Dendritic cell treated with granulocyte-macrophage colony-stimulating factor and Interleukin-4, amounts not matched to agents 40 ng/mL and 50 ng/mL, for 4 days (primary cell): ENCODE data around the gene D2HGDH.
A peak's percentile ranks its signal among the peaks of the same experiment; 100 is the strongest.

Source experiments
- H3K27ac Mint-ChIP-seq: one replicate; pipeline ENCODE4 v1.8.0; 2022; ENCODE audit warnings: mild to moderate bottlenecking, mixed read lengths
- H3K27me3 Mint-ChIP-seq: one replicate; pipeline ENCODE4 v1.8.0; 2022; ENCODE audit warnings: mild to moderate bottlenecking, mixed read lengths
- H3K36me3 Mint-ChIP-seq: one replicate; pipeline ENCODE4 v1.8.0; 2022; ENCODE audit warnings: low read depth, mixed read lengths
- H3K4me1 Mint-ChIP-seq: one replicate; pipeline ENCODE4 v1.8.0; 2022; ENCODE audit warnings: low read depth, mixed read lengths
- H3K4me3 Mint-ChIP-seq: one replicate; pipeline ENCODE4 v1.8.0; 2022; ENCODE audit warnings: mild to moderate bottlenecking, moderate library complexity, mixed read lengths
- H3K9me3 Mint-ChIP-seq: one replicate; pipeline ENCODE4 v1.8.0; 2022; ENCODE audit warnings: mixed read lengths
- intact Hi-C: fragments of 100-400 bp; cut with micrococcal nuclease; formaldehyde crosslinking; loops from one replicate; pipeline ENCODE4 v1.15.0; 2022

The D2HGDH gene

DNA sequence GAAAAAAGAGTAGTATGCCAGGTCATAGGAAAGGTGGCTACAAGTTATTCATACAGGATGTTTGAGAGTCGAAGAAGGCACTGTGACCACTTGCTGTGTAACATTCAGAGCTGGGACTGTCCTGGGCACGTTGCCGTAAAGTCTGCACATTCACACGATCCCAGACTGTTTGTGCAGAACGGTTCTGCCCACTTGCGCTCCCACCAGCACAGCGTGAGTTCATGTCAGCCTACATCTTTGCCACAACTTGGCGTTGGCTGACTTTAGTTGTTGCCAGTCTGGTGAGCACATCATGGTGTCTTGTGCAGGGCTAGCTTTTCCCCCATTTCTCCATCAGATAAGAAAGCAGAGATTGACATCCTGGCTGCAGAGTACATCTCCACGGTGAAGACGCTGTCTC lies 25.6 kb upstream of the D2HGDH start:
- peaks cover 2% of the 10 kb centered on the region for H3K4me1 Mint-ChIP-seq
- H3K4me3 Mint-ChIP-seq = no peak overlapping the region
- H3K27ac Mint-ChIP-seq = no peak overlapping the region
- intact Hi-C loops = no loop called here
- H3K36me3 Mint-ChIP-seq = peaks cover 94% of the 10 kb centered on the region
- no peaks in the 10 kb centered on the region for H3K27me3 Mint-ChIP-seq
- H3K9me3 Mint-ChIP-seq = no peaks in the 10 kb centered on the region

DNA sequence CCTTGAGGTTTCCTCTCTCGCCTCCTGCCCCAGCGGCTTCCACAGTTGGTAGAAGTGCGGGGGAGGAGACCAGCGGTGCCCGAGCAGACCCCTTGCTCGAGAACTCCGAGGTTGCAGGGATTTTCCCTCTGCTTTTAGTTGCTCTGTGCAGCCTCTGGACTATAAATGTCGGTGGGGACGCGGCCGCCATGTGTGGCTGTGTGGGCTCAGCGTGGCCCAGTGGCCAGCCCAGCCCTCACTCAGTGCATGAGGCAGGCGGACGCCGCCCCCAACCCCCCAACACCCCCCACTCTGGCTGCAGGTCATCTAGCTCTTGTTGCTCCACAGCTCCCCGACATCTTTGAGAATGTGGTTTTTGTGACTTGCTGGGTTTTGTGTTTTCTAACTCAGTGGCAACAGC lies 15.3 kb upstream of the D2HGDH start:
- Mint-ChIP-seq H3K4me1 (no peaks in the 10 kb centered on the region), H3K36me3 (peaks cover 99% of the 10 kb centered on the region), H3K27ac (no peak overlapping the region), H3K27me3 (no peaks in the 10 kb centered on the region), H3K9me3 (peaks cover 35% of the 10 kb centered on the region), H3K4me3 (no peak overlapping the region)
- intact Hi-C loops = no loop called here

DNA sequence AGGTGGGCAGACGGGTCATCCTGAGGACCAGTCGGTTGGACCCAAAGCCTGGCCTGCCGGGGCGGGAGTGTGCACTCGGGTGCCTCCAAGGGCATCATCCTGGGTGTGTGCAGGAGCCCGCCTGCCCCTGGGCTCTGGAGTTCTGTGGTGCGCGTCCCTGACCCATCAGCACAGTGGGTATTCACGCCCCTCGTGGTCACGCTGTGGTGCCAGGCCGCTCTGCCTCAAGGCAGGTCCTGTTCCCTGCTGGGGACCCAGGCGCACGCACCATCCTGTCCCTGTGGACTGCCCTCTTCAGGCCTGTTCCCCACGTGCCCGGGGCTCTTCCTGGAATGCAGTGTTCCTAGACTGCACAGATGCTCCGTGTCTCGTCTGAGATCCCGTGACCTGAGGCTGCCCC lies 14.3 kb upstream of the D2HGDH start:
- Mint-ChIP-seq H3K27ac (no peak overlapping the region), H3K36me3 (peaks cover 98% of the 10 kb centered on the region), H3K9me3 (peaks cover 42% of the 10 kb centered on the region), H3K4me1 (peaks cover 5% of the 10 kb centered on the region), H3K4me3 (no peak overlapping the region), H3K27me3 (no peaks in the 10 kb centered on the region)
- intact Hi-C loops = no loop called here

DNA sequence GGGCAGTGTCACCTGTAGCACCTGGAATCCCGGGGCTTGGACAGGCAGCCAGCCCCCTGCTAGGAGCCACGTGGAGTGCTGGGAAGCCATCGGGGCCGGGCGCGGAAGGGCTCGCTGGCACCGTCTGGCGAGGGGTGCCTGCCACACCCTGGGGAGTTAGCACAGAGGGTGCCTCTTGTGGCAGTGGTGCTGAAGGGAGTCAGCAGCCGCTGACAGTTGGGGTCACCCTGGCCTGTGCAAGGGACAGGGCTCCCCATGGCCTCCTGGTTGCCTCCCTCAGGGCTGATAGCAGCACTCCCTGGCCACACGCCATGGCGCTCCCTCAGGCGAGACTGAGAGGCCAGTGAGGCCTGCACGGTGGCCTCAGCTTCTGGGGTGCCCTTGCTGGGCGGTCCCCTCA lies 13.9 kb upstream of the D2HGDH start:
- H3K4me1 Mint-ChIP-seq = peaks cover 5% of the 10 kb centered on the region
- no peak overlapping the region for H3K4me3 Mint-ChIP-seq
- no peak overlapping the region for H3K27ac Mint-ChIP-seq
- intact Hi-C loops = no loop called here
- H3K27me3 Mint-ChIP-seq = no peaks in the 10 kb centered on the region
- H3K36me3 Mint-ChIP-seq = peaks cover 98% of the 10 kb centered on the region
- H3K9me3 Mint-ChIP-seq = peaks cover 42% of the 10 kb centered on the region

DNA sequence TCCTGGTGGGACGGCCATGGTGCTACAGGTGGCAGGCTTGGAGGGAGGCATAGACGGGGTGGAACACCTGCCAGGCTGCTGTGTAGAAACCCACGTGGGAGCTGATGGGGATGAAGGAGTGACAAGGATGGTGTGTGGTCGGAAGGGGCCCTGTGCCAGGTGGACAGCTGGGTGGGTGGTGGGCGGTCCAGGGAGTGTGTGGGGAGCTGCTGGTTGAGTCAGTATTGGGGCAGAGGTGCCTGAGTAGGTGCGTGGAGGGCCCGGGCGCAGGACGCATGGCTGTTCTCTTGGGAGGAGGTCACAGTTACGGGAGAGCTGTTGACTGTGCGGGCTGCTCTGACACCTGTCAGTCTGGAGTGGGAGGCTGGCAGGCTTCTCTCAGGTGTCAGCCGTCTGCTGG lies 12.6 kb upstream of the D2HGDH start:
- Mint-ChIP-seq H3K27ac (no peak overlapping the region), H3K36me3 (peaks cover 92% of the 10 kb centered on the region), H3K9me3 (peaks cover 42% of the 10 kb centered on the region), H3K4me1 (peaks cover 5% of the 10 kb centered on the region), H3K27me3 (no peaks in the 10 kb centered on the region), H3K4me3 (no peak overlapping the region)
- intact Hi-C loops = no loop called here

DNA sequence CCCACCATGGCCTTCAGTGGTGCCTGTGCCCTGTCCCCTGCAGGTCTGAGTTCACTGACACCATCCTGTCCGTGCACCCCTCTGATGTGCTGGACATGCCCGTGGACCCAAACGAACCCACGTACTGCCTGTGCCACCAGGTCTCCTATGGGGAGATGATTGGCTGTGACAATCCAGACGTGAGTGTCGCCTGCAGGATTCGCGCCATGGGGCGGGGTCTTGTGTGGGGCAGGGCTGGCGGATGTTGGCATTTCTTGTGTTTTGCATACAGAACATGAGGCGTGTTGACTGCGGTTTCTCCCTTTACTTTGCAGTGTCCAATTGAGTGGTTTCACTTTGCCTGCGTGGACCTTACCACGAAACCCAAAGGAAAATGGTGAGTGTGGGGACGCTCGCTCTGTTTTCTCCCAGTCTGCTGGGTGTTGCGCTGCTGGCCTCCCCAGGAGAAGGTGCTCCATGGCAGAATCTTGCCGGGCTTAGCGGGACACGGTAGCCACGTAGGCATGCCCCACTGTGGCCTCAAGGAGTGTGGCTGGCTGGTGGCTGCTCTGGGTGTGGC lies 11.5 kb upstream of the D2HGDH start:
- Mint-ChIP-seq H3K27ac (no peak overlapping the region), H3K4me3 (no peak overlapping the region), H3K4me1 (peaks cover 5% of the 10 kb centered on the region), H3K27me3 (no peaks in the 10 kb centered on the region), H3K36me3 (peaks cover 81% of the 10 kb centered on the region), H3K9me3 (peaks cover 42% of the 10 kb centered on the region)
- intact Hi-C loops = no loop called here

DNA sequence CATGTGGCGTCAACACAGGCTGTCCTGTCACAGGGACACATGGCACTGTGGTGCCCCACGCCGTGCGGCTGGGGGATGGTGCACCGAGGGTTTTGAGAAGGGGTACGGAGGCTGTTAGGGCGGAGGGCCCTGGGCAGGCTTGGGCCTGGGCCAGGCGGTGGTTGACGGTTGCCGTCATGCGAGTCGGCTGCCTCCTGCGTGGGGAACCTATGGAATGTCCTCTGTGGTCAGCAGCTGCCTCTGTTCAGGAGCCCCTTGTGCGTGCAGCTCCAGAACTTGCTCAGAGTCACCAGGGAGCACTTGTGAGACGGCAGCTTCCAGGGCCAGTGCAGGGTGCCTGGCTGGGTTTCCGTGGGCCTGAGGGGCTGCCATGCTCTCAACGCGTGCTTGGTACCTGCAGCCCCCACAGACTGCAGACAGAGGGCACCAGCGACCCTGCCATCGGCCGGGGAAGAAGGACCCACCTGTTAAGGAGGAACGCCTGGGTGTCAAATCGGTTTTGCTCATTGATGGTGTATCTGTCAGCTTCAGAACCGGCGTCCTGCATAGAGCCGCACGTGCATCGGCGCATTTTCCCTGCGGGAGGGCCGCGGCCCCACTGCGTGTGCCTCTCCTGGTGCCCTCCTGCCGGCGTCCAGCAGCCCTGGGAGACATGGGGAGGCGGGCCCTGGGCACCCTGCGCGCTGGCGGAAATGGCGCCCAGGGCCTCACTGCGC lies 10.0 kb upstream of the D2HGDH start:
- Mint-ChIP-seq H3K27ac (no peak overlapping the region), H3K4me1 (peaks cover 5% of the 10 kb centered on the region), H3K4me3 (no peak overlapping the region), H3K36me3 (peaks cover 67% of the 10 kb centered on the region), H3K9me3 (peaks cover 42% of the 10 kb centered on the region), H3K27me3 (no peaks in the 10 kb centered on the region)
- intact Hi-C loops = no loop called here

DNA sequence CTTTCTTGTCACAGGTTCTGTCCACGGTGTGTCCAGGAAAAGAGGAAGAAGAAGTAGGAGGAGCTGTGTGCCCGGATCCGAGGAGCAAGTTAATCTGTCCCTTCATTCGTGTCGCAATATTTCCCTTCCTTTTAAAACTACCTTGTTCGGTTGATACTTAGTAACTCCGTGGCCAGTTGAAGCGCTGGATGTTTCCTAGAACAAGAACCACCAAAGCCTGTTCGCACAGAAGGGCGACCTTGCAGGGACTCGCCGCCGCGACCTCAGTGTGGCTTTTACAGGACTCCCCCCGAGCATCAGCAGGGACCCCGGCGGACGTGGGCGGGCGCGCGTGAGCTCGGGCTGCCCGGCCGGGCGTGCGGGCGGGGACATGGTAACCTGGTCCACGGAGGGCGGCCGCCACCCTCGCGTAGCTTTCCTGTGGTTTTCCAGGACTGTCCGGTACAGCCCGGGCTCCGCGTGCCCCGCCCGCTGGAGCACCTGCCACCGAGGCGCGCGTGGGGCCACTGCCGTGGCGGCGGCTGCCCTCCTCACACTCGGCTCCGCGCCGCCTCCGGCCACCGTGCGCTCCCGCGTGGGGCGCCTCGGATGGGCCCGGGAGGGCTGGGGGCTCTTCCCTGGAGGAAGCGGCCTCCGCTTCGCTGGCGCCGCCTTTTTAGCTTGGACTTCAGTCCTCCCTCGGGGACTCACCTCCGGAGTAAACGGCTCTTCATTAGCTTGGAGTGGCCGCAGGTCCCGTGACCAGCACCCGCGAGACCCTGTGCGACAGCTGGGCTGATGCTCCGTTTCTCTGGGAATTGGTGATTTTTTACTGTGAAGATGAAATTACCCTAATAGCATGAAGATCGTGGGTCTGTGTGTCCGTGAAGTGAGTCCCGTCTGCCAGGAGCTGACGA lies 9.2 kb upstream of the D2HGDH start:
- peaks cover 12% of the 10 kb centered on the region for H3K4me1 Mint-ChIP-seq
- peaks cover 42% of the 10 kb centered on the region for H3K9me3 Mint-ChIP-seq
- H3K27me3 Mint-ChIP-seq = no peaks in the 10 kb centered on the region
- intact Hi-C loops = no loop called here
- H3K36me3 Mint-ChIP-seq = peaks cover 59% of the 10 kb centered on the region
- no peak overlapping the region for H3K4me3 Mint-ChIP-seq
- H3K27ac Mint-ChIP-seq = no peak overlapping the region

DNA sequence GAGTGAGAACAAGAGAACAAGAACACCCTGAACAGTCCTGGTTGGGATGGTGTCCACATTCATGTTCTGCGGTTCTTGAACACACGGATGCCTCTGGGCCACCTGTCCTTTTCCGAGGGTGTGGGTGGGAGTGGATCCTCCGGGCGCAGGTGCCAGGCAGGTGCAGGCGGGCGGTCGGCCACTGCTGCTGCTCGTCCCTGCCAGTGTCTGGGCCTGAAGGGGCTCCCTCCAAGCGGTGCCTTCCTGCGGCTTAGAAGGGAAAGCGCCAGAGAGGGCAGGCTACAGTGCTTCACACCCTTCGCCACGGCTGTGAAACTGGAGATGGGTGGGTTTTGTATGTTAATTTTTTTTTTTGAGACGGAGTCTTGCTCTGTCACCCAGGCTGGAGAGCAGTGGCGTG lies 8.0 kb upstream of the D2HGDH start:
- peaks cover 23% of the 10 kb centered on the region for H3K4me1 Mint-ChIP-seq
- no peak overlapping the region for H3K4me3 Mint-ChIP-seq
- intact Hi-C loops = no loop called here
- no peak overlapping the region for H3K27ac Mint-ChIP-seq
- H3K36me3 Mint-ChIP-seq = peaks cover 46% of the 10 kb centered on the region
- peaks cover 34% of the 10 kb centered on the region for H3K9me3 Mint-ChIP-seq
- H3K27me3 Mint-ChIP-seq = no peaks in the 10 kb centered on the region

DNA sequence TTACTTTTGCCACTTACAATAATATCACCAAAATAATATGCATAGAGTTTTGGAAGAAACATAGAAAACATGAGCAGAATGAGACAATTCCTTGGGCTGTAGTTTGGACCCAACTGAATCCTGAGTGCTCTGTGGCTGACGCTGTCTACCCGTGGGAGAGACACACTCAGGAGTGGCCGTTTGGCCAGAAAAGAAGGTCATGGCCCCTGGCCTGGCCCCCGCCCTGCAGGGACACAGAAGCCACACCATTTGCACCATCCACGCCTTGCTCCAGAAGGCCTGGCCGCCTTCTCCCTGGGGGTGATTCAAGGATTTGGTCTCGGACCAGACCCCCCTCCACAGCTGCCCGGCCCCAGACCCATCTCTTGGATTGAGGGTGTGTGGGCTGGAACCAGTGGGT lies 6.4 kb upstream of the D2HGDH start:
- no peak overlapping the region for H3K27ac Mint-ChIP-seq
- intact Hi-C loops = no loop called here
- peaks cover 31% of the 10 kb centered on the region for H3K36me3 Mint-ChIP-seq
- peaks cover 34% of the 10 kb centered on the region for H3K4me1 Mint-ChIP-seq
- peaks cover 18% of the 10 kb centered on the region for H3K9me3 Mint-ChIP-seq
- H3K4me3 Mint-ChIP-seq = no peak overlapping the region
- no peaks in the 10 kb centered on the region for H3K27me3 Mint-ChIP-seq

DNA sequence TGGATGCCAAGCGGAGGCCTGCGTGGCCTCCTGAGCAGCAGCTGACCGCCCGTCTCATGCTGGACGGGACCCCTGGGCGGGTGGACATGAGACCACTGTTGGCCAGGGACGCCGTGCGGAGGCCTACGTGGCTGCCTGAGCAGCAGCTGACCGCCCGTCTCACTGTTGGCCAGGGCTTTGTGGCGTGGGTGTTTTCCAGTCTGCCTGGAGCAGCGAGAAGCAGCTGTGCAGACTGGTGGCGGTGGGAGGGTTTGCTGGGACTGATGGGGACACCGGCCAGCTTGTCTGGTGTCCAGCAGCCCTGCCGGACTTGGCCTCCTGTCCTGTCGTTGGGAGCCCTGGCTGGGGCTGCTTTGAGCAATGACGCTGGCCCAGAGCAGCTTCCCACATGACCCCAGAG lies 5.8 kb upstream of the D2HGDH start:
- H3K4me1 Mint-ChIP-seq = peaks cover 40% of the 10 kb centered on the region
- no peak overlapping the region for H3K27ac Mint-ChIP-seq
- H3K27me3 Mint-ChIP-seq = peaks cover 2% of the 10 kb centered on the region
- intact Hi-C loops = no loop called here
- H3K9me3 Mint-ChIP-seq = peaks cover 12% of the 10 kb centered on the region
- H3K4me3 Mint-ChIP-seq = no peak overlapping the region
- peaks cover 25% of the 10 kb centered on the region for H3K36me3 Mint-ChIP-seq

DNA sequence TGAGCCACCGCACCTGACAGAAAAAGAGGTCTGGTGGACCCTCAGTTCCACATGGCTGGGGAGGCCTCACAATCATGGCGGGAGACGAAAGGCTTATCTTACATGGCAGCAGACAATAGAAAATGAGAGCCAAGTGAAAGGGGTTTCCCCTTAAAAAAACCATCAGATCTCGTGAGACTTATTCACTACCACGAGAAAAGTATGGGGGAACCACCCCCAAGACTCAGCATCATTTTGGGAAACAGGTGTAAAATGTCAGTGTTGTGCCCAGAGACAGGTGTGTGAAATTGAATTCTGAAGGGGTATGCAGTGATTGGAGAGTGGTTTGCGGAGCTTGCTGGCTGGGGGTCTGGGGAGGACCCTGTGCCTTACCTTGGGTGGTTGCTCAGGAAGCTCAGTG lies 4.6 kb upstream of the D2HGDH start:
- peaks cover 12% of the 10 kb centered on the region for H3K36me3 Mint-ChIP-seq
- intact Hi-C loops = loop anchor here (5.0 to 10.0 kb wide), 2 partner anchors 43 to 155 kb away; partner anchors contain the start of gene DTYMK
- H3K27me3 Mint-ChIP-seq = peaks cover 6% of the 10 kb centered on the region
- H3K4me1 Mint-ChIP-seq = peaks cover 41% of the 10 kb centered on the region
- no peaks in the 10 kb centered on the region for H3K9me3 Mint-ChIP-seq
- no peak overlapping the region for H3K4me3 Mint-ChIP-seq
- H3K27ac Mint-ChIP-seq = no peak overlapping the region

DNA sequence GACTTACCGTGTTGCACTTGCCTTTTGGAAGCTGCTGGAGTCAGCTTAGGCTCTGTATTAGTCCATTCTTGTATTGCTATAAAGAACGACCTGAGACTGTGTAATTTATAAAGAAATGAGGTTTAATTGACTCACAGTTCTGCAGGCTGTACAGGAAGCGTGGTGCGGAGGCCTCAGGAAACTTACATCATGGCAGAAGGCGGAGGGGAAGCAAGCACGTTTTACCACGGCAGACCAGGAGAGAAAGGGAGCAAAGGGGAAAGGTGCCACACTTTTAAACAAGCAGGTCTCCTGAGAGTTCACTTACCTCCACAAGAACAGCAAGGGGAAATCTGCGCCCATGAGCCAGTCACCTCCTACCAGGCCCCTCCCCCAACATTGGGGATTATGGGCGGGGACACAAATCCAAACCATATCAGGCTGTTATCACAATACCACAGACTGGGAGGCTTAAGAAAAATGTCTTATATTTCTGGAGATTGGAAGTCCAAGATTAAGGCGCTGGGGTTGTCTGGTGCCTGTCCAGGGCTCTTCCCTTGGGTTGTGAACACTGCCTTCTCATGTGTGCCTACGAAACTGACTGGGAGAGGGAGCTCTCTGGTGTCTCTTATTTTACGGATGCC lies 3.6 kb upstream of the D2HGDH start:
- Mint-ChIP-seq H3K4me3 (no peak overlapping the region), H3K27ac (peak overlapping the region; percentile 6), H3K36me3 (peaks cover 5% of the 10 kb centered on the region), H3K4me1 (peaks cover 44% of the 10 kb centered on the region), H3K9me3 (no peaks in the 10 kb centered on the region), H3K27me3 (peaks cover 6% of the 10 kb centered on the region)
- intact Hi-C loops = loop anchor here (5.0 to 10.0 kb wide), 2 partner anchors 43 to 154 kb away; partner anchors contain the start of gene DTYMK
